K562 (cell line): ENCODE data around the gene PLEKHA5. TPM values are rescaled to one million over a fixed set of nuclear protein-coding genes. Genes with fewer than 3 reads are reported as not detected.
"Not testable (repeated sequence)": the region's sequence is repeated elsewhere in the genome, so short reads cannot be mapped to it uniquely, and the experiment has no call there.

ENCODE experiments used
- ATAC-seq: fragments of 200-7000 bp; cut with Tn5 transposase; 3 replicates; pipeline ENCODE4 v1.9.1; 2020; ENCODE audit warnings: moderate library complexity
- BruUV-seq: library from RNA; stranded (reverse); fragments of 400-500 nt; replicated peaks from 2 replicates; lab custom pipeline; 2021; lab: Mats Ljungman, UMichigan
- CTCF ChIA-PET: fragments of 300-600 bp; formaldehyde crosslinking; extraction: SDS; loops from one replicate; lab custom pipeline; 2021; ENCODE audit warnings: low intra/inter-chr PET ratio; lab: Yijun Ruan, JAX
- POLR2A ChIA-PET: fragments of 300-600, 350-650 bp; sonication (Branson Sonifier 250); formaldehyde crosslinking; extraction: SDS; loops from one replicate; lab custom pipeline; 2021; ENCODE audit warnings: antibody characterized with exemption, inconsistent platforms; lab: Yijun Ruan, JAX
- DNase-seq, 4 experiments: peaks; one replicate each; pipeline versions ENCODE4 v3.0.0 to v3.0.0-alpha.2; 2011 to 2018; ENCODE audit warnings: low spot score in 3 of 4, mixed read lengths in 3 of 4; ENCODE audit errors: extremely low read depth in 1 of 4
- FAIRE-seq: peaks from 2 replicates; lab custom pipeline; 2011; peaks lifted over from hg19 to GRCh38; lab: Jason Lieb, UNC
- H2AFZ ChIP-seq: 2 replicates; pipeline ENCODE4 v1.6.0; 2011; ENCODE audit warnings: low read depth, low read length, control low read depth, inconsistent platforms
- H3K27ac ChIP-seq: fragments of 200-600 bp; 3 replicates; pipeline ENCODE4 v1.8.0; 2011; ENCODE audit warnings: low read depth, mild to moderate bottlenecking, control low read depth, inconsistent platforms, low read length, moderate library complexity, mixed read lengths; ENCODE audit errors: extremely low read depth
- H3K27me3 ChIP-seq, 2 experiments: fragments of 300-600 bp in 1 of 2; 2 replicates in 1 of 2; 3 replicates in 1 of 2; pipeline versions ENCODE4 v1.6.0 to v1.8.0; 2011; ENCODE audit warnings: inconsistent platforms in 2 of 2, low read length in 2 of 2, mild to moderate bottlenecking in 1 of 2, mixed read lengths in 1 of 2, moderate library complexity in 1 of 2; ENCODE audit not compliant: control insufficient read depth in 2 of 2, insufficient read depth in 2 of 2
- H3K36me3 ChIP-seq: fragments of 300-600 bp; 3 replicates; pipeline ENCODE4 v1.8.0; 2011; ENCODE audit warnings: mild to moderate bottlenecking, low read length, inconsistent platforms; ENCODE audit not compliant: control insufficient read depth, insufficient read depth
- H3K4me1 ChIP-seq, 2 experiments: fragments of 200-600 bp in 1 of 2; replicated peaks in 1 of 2; 2 replicates in 1 of 2; 3 replicates in 1 of 2; pipeline versions ENCODE4 v1.5.1 to v1.8.0; 2011; ENCODE audit warnings: inconsistent platforms in 2 of 2, low read length in 2 of 2, mild to moderate bottlenecking in 1 of 2, mixed read lengths in 1 of 2, moderate library complexity in 1 of 2; ENCODE audit not compliant: control insufficient read depth in 2 of 2, insufficient read depth in 2 of 2
- H3K4me2 ChIP-seq: 2 replicates; pipeline ENCODE4 v1.6.1; 2011; ENCODE audit warnings: low read length, control low read depth, inconsistent platforms, mixed read lengths; ENCODE audit not compliant: insufficient read depth
- H3K4me3 ChIP-seq: fragments of 200-600 bp; sonication (generic), shearing (Covaris generic); 2 replicates; pipeline ENCODE4 v1.5.1; 2016; ENCODE audit warnings: control low read depth, inconsistent platforms
- H3K79me2 ChIP-seq: fragments of 200-600 bp; 3 replicates; pipeline ENCODE4 v1.8.0; 2011; ENCODE audit warnings: low read length, inconsistent platforms; ENCODE audit not compliant: control insufficient read depth, insufficient read depth
- H3K9ac ChIP-seq, 2 experiments: 2 replicates each; pipeline versions ENCODE4 v1.6.0 to v1.6.1; 2011; ENCODE audit warnings: low read depth in 2 of 2, low read length in 2 of 2, control low read depth in 1 of 2, inconsistent platforms in 1 of 2, mild to moderate bottlenecking in 1 of 2, mixed read lengths in 1 of 2; ENCODE audit not compliant: insufficient read depth in 1 of 2
- H3K9me1 ChIP-seq: one replicate; pipeline ENCODE4 v1.6.0; 2011; ENCODE audit warnings: inconsistent platforms, mild to moderate bottlenecking, low read length, moderate library complexity; ENCODE audit not compliant: control insufficient read depth, insufficient read depth
- H3K9me3 ChIP-seq: replicated peaks from 2 replicates; pipeline ENCODE4 v1.5.1; 2011; ENCODE audit warnings: low read depth, low read length, inconsistent platforms; ENCODE audit not compliant: control insufficient read depth, insufficient read depth
- H4K20me1 ChIP-seq: replicated peaks from 2 replicates; pipeline ENCODE4 v1.6.1; 2011; ENCODE audit warnings: low read length, inconsistent platforms, mixed read lengths; ENCODE audit not compliant: control insufficient read depth, insufficient read depth
- ESRRA ChIP-seq: fragments of 450-650 bp; IDR thresholded peaks from 2 replicates; pipeline ENCODE4 v1.6.1; 2014; ENCODE audit warnings: low read depth, mild to moderate bottlenecking, moderate library complexity, borderline replicate concordance
- RFX1 ChIP-seq: fragments of 450-650 bp; IDR thresholded peaks from 2 replicates; pipeline ENCODE4 v1.6.1; 2016; ENCODE audit warnings: mild to moderate bottlenecking, moderate library complexity
- YY1 ChIP-seq, 3 experiments: IDR thresholded peaks; 2 replicates each; pipeline ENCODE4 v1.6.1; 2011; ENCODE audit warnings: low read length in 2 of 3, mild to moderate bottlenecking in 2 of 3, moderate library complexity in 2 of 3, borderline replicate concordance in 1 of 3, control low read depth in 1 of 3, low read depth in 1 of 3; ENCODE audit not compliant: insufficient read depth in 3 of 3, insufficient replicate concordance in 2 of 3, control insufficient read depth in 1 of 3, insufficient read length in 1 of 3; ENCODE audit errors: extremely low read depth in 1 of 3
- ZNF408 ChIP-seq: fragments of 250-450 bp; sonication (Bioruptor Pico); IDR thresholded peaks from 2 replicates; pipeline ENCODE4 v1.4.0; 2020; ENCODE audit warnings: low read depth, mild to moderate bottlenecking, moderate library complexity
- WGBS: fragments of 100-300 bp; shearing (Covaris generic); methylation state at CpG from one replicate; pipeline ENCODE4 v1.1.6; 2016; ENCODE audit warnings: low coverage, mixed read lengths; ENCODE audit not compliant: insufficient coverage; ENCODE audit errors: missing lambda C conversion rate; 5-methylcytosine and 5-hydroxymethylcytosine counted together
- in situ Hi-C: fragments of 300-500 bp; cut with MboI; formaldehyde crosslinking; loops from 4 replicates; pipeline ENCODE4 v1.15.0; 2018; ENCODE audit warnings: inconsistent platforms, mixed read lengths
- intact Hi-C: fragments of 100-400 bp; cut with micrococcal nuclease; formaldehyde crosslinking; loops from 2 replicates; pipeline ENCODE4 v1.14.2; 2022
- polyA plus RNA-seq, 8 experiments: library from polyadenylated mRNA; depleted of rRNA in 4 of 8; stranded (reverse) in 5 of 8; unstranded in 3 of 8; fragments of >200 nt; fragmentation: Nextera tagmentation in 2 of 8; fragmentation: Illumina TruSeq in 1 of 8; extraction: Ambion mirVana in 2 of 8; extraction: Trizol in 1 of 8; gene quantifications; 2 replicates each; pipeline versions ENCODE4 v1.2.1 to v1.2.3, GENCODE V29; 2011 to 2014; ENCODE audit warnings: inconsistent platforms in 1 of 8, missing spikeins in 1 of 8
- total RNA-seq, 7 experiments: library from RNA; depleted of rRNA in 6 of 7; stranded (reverse); fragments of >200 nt in 6 of 7; fragmentation: Illumina TruSeq in 2 of 7; extraction: Trizol in 2 of 7; gene quantifications; 2 replicates each; pipeline versions ENCODE4 v1.2.1 to v1.2.3, GENCODE V29; 2011 to 2021; ENCODE audit warnings: low replicate concordance in 1 of 7
- TF ChIP-seq, protein P1 (sequence below): fragments of 250-450 bp; sonication (Bioruptor Pico); IDR thresholded peaks from 2 replicates; pipeline ENCODE4 v1.4.0; 2020; ENCODE audit warnings: mild to moderate bottlenecking, moderate library complexity

The PLEKHA5 gene
- total and polyA plus RNA-seq, 9 of the 15 experiments (the other 6 are each of a cell fraction or from before 2014, with no cell fraction given): 7.2 to 26.2 (median 17.4) TPM

DNA sequence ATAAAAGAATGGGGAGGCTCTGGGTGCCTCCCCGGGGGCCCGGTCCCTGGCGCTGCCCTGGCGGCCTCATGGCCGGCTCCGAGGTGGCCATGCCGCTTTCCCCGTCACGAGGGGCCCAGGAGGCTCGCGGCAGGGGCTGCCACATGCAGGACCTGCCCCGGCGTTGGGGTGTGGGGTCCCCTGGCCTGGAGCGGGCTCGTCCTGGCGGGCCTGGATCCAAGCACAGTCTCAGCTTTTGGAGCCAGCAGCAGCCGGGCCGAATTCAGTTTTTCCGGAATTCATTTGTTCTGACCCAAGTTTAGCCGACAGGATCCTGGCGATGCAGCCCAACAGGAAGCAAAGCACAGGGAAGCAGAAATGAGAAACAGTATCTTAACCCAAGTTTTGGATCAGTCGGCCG, 283.3 kb downstream of the PLEKHA5 start (continued):
- TF ChIP-seq, protein P1, sequence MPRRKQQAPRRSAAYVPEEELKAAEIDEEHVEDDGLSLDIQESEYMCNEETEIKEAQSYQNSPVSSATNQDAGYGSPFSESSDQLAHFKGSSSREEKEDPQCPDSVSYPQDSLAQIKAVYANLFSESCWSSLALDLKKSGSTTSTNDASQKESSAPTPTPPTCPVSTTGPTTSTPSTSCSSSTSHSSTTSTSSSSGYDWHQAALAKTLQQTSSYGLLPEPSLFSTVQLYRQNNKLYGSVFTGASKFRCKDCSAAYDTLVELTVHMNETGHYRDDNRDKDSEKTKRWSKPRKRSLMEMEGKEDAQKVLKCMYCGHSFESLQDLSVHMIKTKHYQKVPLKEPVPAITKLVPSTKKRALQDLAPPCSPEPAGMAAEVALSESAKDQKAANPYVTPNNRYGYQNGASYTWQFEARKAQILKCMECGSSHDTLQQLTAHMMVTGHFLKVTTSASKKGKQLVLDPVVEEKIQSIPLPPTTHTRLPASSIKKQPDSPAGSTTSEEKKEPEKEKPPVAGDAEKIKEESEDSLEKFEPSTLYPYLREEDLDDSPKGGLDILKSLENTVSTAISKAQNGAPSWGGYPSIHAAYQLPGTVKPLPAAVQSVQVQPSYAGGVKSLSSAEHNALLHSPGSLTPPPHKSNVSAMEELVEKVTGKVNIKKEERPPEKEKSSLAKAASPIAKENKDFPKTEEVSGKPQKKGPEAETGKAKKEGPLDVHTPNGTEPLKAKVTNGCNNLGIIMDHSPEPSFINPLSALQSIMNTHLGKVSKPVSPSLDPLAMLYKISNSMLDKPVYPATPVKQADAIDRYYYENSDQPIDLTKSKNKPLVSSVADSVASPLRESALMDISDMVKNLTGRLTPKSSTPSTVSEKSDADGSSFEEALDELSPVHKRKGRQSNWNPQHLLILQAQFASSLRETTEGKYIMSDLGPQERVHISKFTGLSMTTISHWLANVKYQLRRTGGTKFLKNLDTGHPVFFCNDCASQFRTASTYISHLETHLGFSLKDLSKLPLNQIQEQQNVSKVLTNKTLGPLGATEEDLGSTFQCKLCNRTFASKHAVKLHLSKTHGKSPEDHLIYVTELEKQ (CRISPR knock-in tag): no peak
- TF ChIP-seq ZNF408 (CRISPR knock-in tag): no peak
- TF ChIP-seq, all 486 proteins: peak for 0

DNA sequence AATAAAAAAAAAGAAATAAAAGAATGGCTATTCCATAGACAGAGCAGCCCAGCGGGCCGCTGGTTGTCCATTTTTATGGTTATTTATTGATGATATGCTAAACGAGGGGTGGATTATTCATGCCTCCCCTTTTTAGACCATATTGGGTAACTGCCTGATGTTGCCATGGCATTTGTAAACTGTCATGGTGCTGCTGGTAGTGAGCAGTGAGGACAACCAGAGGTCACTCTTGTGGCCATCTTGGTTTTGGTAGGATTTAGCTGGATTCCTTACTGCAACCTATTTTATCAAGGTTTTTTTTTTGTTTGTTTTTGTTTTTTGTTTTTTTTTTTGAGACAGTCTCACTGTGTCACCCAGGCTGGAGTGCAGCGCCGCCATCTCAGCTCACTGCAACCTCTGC, 284.0 kb downstream of the PLEKHA5 start:
- CTCF ChIA-PET, H3K9me3 ChIP-seq, H3K4me3 ChIP-seq, BruUV-seq, H4K20me1 ChIP-seq, in situ Hi-C loops, FAIRE-seq, H3K27me3 ChIP-seq, H3K4me1 ChIP-seq, H3K4me2 ChIP-seq, DNase-seq, H3K9ac ChIP-seq, H3K27ac ChIP-seq, ATAC-seq, H3K79me2 ChIP-seq, H3K36me3 ChIP-seq, POLR2A ChIA-PET, intact Hi-C loops, H2AFZ ChIP-seq, H3K9me1 ChIP-seq: not testable (repeated sequence)
- TF ChIP-seq RFX1 (peak; percentile 58; the same call in 1 of the 2 replicates), YY1 (IDR thresholded peaks at IDR 0.05; ENCODE audit: borderline replicate concordance in 1 of 3, control insufficient read depth in 1 of 3, extremely low read depth in 1 of 3, insufficient read depth in 3 of 3, insufficient read length in 1 of 3, insufficient replicate concordance in 2 of 3, low read depth in 1 of 3, low read length in 2 of 3) (peak in 1 of 3 experiments; percentile 54), ESRRA (peak; percentile 52; the same call in 1 of the 2 replicates)
- WGBS: 54% methylated on average over 3 of the region's 5 CpGs
